Body of pancreas (tissue), 4 donors: Measurements from ENCODE around the gene OSBPL2. TPM values are rescaled to one million over a fixed set of nuclear protein-coding genes. Genes with fewer than 3 reads are reported as not detected.

Source experiments
- ATAC-seq: fragments of 150-250 bp; one replicate; pipeline ENCODE4 v1.9.1; 2016
- DNase-seq, 4 donors: peaks; one replicate each; pipeline ENCODE4 v3.0.0-alpha.2; 2019
- H3K27ac ChIP-seq, 4 donors: fragments of 200-600 bp; sonication (generic); 1 replicate in 3 of 4; 2 replicates in 1 of 4; pipeline versions ENCODE4 v1.5.1 to v1.6.1; 2016 to 2019; ENCODE audit warnings: mild to moderate bottlenecking in 1 of 4, mixed read lengths in 1 of 4, moderate library complexity in 1 of 4
- H3K27me3 ChIP-seq, 2 donors: fragments of 200-600 bp; sonication (generic); one replicate each; pipeline ENCODE4 v1.6.0; 2016; ENCODE audit warnings: mild to moderate bottlenecking in 1 of 2
- H3K36me3 ChIP-seq, 2 donors: fragments of 200-600 bp; sonication (generic); replicated peaks in 1 of 2; 2 replicates each; pipeline ENCODE4 v1.5.1; 2016; ENCODE audit warnings: low read depth in 2 of 2; ENCODE audit not compliant: insufficient read depth in 1 of 2
- H3K4me1 ChIP-seq: fragments of 200-600 bp; sonication (generic); one replicate; pipeline ENCODE4 v1.6.0; 2016
- H3K4me3 ChIP-seq, 2 donors: fragments of 200-600 bp; sonication (generic); 1 replicate in 1 of 2; 2 replicates in 1 of 2; pipeline ENCODE4 v1.5.1; 2016 to 2019
- H3K9me3 ChIP-seq, 3 donors: fragments of 200-600 bp; sonication (generic); 1 replicate in 2 of 3; 2 replicates in 1 of 3; pipeline ENCODE4 v1.5.1; 2016
- POLR2A ChIP-seq, 3 donors: fragments of 450-650 bp; IDR thresholded peaks; one replicate each; pipeline ENCODE4 v1.6.1; 2016; ENCODE audit warnings: antibody characterized with exemption in 3 of 3, mild to moderate bottlenecking in 2 of 3
- WGBS, 2 donors: methylation state at CpG; one replicate each; pipeline ENCODE4 v1.1.5; 2017; 5-methylcytosine and 5-hydroxymethylcytosine counted together
- intact Hi-C: fragments of 100-400 bp; cut with DNase I; formaldehyde crosslinking; loops from one replicate; pipeline ENCODE4 v1.15.1; 2023
- total RNA-seq, 2 donors: library from RNA; depleted of rRNA; stranded (reverse); fragments of >200 nt; gene quantifications; one replicate each; pipeline ENCODE4 v1.1.0, GENCODE V29; 2016
- TF ChIP-seq, protein P1 (sequence below), 7 experiments: fragments of 450-650 bp in 4 of 7; fragments of 200-600 bp in 3 of 7; sonication (generic) in 3 of 7; IDR thresholded peaks; one replicate each; pipeline ENCODE4 v1.5.1; 2016 to 2019; ENCODE audit warnings: antibody characterized with exemption in 7 of 7

OSBPL2 gene
- total RNA-seq, 2 donors from 2014 or later: 54.5 to 71.9 TPM

DNA sequence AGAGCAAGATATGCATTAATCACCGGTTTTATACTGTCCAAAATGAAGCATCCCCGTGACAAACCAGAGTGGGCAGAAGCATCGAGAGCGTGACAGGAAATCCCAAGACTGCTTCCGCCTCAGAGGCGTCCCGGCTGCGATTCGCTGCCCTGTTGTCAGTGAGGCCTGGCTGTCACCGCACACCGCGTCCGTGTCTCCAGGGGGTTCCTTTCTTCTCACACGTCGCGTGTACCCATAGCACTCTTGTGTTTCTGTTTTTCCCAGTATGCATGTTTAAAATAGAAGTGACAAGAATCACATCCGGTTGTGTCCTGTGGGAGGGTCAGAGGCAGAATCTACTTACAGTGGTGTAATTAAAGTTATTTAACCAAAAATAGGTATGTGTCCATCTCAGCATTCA, 56.2 kb downstream of the OSBPL2 start:
- intact Hi-C loops: loop anchor here (10.0 kb wide), 1 partner anchor 50 kb away; no protein-coding TSS in a partner anchor
- 91% methylated on average over 17 of the region's 17 CpGs for WGBS, 2 donors
- peaks cover 6 to 29% of the 10 kb centered on the region in 2 donors for H3K36me3 ChIP-seq

DNA sequence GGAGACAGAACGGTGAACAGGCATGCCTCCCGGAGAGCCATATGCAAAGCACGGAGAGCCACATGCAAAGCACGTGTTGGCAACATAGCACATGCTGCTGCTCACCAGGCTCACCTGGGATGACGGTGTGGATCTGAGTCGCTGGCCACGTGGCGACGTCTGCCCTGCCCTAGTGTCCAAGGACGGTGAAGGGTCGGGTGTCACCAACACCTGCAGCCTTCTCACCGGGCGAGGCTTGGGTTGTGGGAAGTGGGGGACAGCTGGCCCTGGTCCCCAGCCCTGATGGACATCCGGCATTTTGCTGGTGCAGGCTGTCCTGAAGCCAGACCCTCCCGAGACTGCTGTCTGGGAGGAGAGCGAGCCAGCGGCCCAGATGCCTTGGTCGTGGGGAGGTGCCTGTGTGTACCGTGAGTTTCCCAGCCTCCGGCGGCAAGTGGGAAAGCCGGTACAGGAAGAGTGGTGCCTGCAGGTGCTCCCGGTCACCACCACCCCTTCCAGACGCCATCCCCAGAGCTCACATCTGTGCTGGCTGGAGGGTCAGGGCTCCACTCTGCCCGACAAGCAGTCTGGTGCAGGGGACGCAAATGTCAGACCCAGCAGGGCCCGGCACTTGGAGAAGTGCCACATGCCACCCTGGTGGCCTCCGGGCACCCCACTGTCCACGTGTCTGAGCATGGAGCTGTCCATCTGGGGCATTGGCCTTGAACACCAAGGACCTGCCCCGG, 58.6 kb downstream of the OSBPL2 start:
- DNase-seq (peak; percentile 91 to 96 (median 94)), ATAC-seq (peak; percentile 86)
- H3K9me3 ChIP-seq: no peaks in the 10 kb centered on the region
- WGBS, 2 donors: 28 to 32% methylated on average over 4 to 30 of the region's 30 CpGs
- no peaks in the 10 kb centered on the region for H3K27me3 ChIP-seq
- H3K27ac ChIP-seq: peak overlapping the region; percentile 69 to 84 (median 82)
- peaks cover 35% of the 10 kb centered on the region for H3K4me1 ChIP-seq
- intact Hi-C loops: loop anchor here (10.0 kb wide), 1 partner anchor 52 kb away; no protein-coding TSS in a partner anchor
- H3K4me3 ChIP-seq: no peak overlapping the region
- TF ChIP-seq, protein P1, sequence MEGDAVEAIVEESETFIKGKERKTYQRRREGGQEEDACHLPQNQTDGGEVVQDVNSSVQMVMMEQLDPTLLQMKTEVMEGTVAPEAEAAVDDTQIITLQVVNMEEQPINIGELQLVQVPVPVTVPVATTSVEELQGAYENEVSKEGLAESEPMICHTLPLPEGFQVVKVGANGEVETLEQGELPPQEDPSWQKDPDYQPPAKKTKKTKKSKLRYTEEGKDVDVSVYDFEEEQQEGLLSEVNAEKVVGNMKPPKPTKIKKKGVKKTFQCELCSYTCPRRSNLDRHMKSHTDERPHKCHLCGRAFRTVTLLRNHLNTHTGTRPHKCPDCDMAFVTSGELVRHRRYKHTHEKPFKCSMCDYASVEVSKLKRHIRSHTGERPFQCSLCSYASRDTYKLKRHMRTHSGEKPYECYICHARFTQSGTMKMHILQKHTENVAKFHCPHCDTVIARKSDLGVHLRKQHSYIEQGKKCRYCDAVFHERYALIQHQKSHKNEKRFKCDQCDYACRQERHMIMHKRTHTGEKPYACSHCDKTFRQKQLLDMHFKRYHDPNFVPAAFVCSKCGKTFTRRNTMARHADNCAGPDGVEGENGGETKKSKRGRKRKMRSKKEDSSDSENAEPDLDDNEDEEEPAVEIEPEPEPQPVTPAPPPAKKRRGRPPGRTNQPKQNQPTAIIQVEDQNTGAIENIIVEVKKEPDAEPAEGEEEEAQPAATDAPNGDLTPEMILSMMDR (IDR thresholded peaks at IDR 0.05): peak in 2 of 7 experiments; percentile 1 to 13
- peak in 1 of 3 donors; percentile 27 for TF ChIP-seq POLR2A (IDR thresholded peaks at IDR 0.05)
- H3K36me3 ChIP-seq: peaks cover 5 to 17% of the 10 kb centered on the region in 2 donors

More for the DNA sequence above, 56.2 kb downstream of the OSBPL2 start:
- no peak overlapping the region for H3K27ac ChIP-seq
- H3K4me3 ChIP-seq: no peak overlapping the region
- H3K27me3 ChIP-seq: no peaks in the 10 kb centered on the region
- ATAC-seq (no peak), DNase-seq (no peak)
- TF ChIP-seq, protein P1 (IDR thresholded peaks at IDR 0.05): no peak
- no peaks in the 10 kb centered on the region for H3K9me3 ChIP-seq
- peaks cover 26% of the 10 kb centered on the region for H3K4me1 ChIP-seq

- intact Hi-C loops: loop anchor here (10.0 kb wide), 1 partner anchor 53 kb away; no protein-coding TSS in a partner anchor
- peaks cover 0 to 12% of the 10 kb centered on the region in 2 donors for H3K36me3 ChIP-seq
- H3K4me1 ChIP-seq: peaks cover 35% of the 10 kb centered on the region
- DNase-seq (peak; percentile 71 to 88 (median 84)), ATAC-seq (no peak)
- 41 to 73% methylated on average over 17 to 27 of the region's 29 CpGs for WGBS, 2 donors
- H3K27ac ChIP-seq: peak overlapping the region; percentile 69 to 84 (median 82)
- H3K4me3 ChIP-seq: no peak overlapping the region
- no peak for TF ChIP-seq POLR2A (IDR thresholded peaks at IDR 0.05)
- TF ChIP-seq, protein P1 (IDR thresholded peaks at IDR 0.05): no peak
- no peaks in the 10 kb centered on the region for H3K27me3 ChIP-seq
- H3K9me3 ChIP-seq: no peaks in the 10 kb centered on the region
These were observed 59.3 kb downstream of the OSBPL2 start for GRCh38 chr20:62297449-62298227.

- H3K9me3 ChIP-seq: no peaks in the 10 kb centered on the region
- H3K36me3 ChIP-seq: peaks cover 0 to 12% of the 10 kb centered on the region in 2 donors
- intact Hi-C loops: loop anchor here (10.0 kb wide), 1 partner anchor 54 kb away; no protein-coding TSS in a partner anchor
- peak overlapping the region in 3 of 4 donors; percentile 69 to 84 (median 82) for H3K27ac ChIP-seq
- DNase-seq (no peak), ATAC-seq (no peak)
- peaks cover 36% of the 10 kb centered on the region for H3K4me1 ChIP-seq
- TF ChIP-seq, protein P1 (IDR thresholded peaks at IDR 0.05): no peak
- TF ChIP-seq POLR2A (IDR thresholded peaks at IDR 0.05): no peak
- no peaks in the 10 kb centered on the region for H3K27me3 ChIP-seq
- 88 to 93% methylated on average over 9 to 26 of the region's 33 CpGs for WGBS, 2 donors
- H3K4me3 ChIP-seq: no peak overlapping the region
These were observed 60.4 kb downstream of the OSBPL2 start for GRCh38 chr20:62298577-62299249.
